Ovary (tissue), 9 donors: ENCODE results near the gene PRADC1. TPM values are rescaled to one million over a fixed set of nuclear protein-coding genes. Genes with fewer than 3 reads are reported as not detected.

ENCODE experiments used
- DNase-seq, 5 donors: peaks; one replicate each; pipeline ENCODE4 v3.0.0-alpha.2; 2019 to 2020
- H3K27ac ChIP-seq, 2 donors: fragments of 200-600 bp; one replicate each; pipeline versions ENCODE4 v1.5.1 to v1.8.0; 2019 to 2022
- H3K27me3 ChIP-seq: fragments of 200-600 bp; one replicate; pipeline ENCODE4 v1.8.0; 2022
- H3K36me3 ChIP-seq: fragments of 200-600 bp; sonication (generic); one replicate; pipeline ENCODE4 v1.5.1; 2019
- H3K4me1 ChIP-seq: one replicate; pipeline ENCODE4 v1.8.1; 2013; ENCODE audit warnings: mild to moderate bottlenecking, moderate library complexity; ENCODE audit not compliant: insufficient read depth
- H3K4me3 ChIP-seq: fragments of 200-600 bp; sonication (generic); one replicate; pipeline ENCODE4 v1.5.1; 2017
- H3K9me3 ChIP-seq, 2 donors: fragments of 200-600 bp in 1 of 2; sonication (generic) in 1 of 2; one replicate each; pipeline versions ENCODE4 v1.5.1 to v1.8.1; 2013 to 2019; ENCODE audit warnings: mild to moderate bottlenecking in 1 of 2, moderate library complexity in 1 of 2
- CTCF ChIP-seq, 3 donors: fragments of 450-650 bp in 2 of 3; fragments of 200-600 bp in 1 of 3; IDR thresholded peaks; one replicate each; pipeline versions ENCODE4 v1.5.1 to v1.8.0; 2016 to 2022; ENCODE audit warnings: antibody characterized with exemption in 3 of 3, mild to moderate bottlenecking in 1 of 3
- EP300 ChIP-seq: sonication (generic); formaldehyde crosslinking; IDR thresholded peaks from one replicate; pipeline ENCODE4 v1.6.1; 2017; ENCODE audit warnings: antibody characterized with exemption
- POLR2A ChIP-seq: fragments of 450-650 bp; IDR thresholded peaks from one replicate; pipeline ENCODE4 v1.6.1; 2017; ENCODE audit warnings: antibody characterized with exemption, mild to moderate bottlenecking, moderate library complexity
- WGBS, 3 donors: extraction: QIAGEN DNeasy Blood & Tissue Kit in 1 of 3; methylation state at CpG; one replicate each; pipeline versions ENCODE4 v1.1.5 to v1.1.7; 2013 to 2017; 5-methylcytosine and 5-hydroxymethylcytosine counted together
- intact Hi-C, 4 donors: fragments of 100-400 bp; cut with DNase I; formaldehyde crosslinking; loops; one replicate each; pipeline versions ENCODE4 v1.11.0 to v1.15.1; 2022 to 2023
- polyA plus RNA-seq, 2 donors: library from polyadenylated mRNA; stranded (reverse); fragments of 200-250 nt in 1 of 2; fragments of 350-450 nt in 1 of 2; fragmentation: Illumina TruSeq in 1 of 2; extraction: RNeasy Lipid Tissue Mini Kit (QIAGEN cat#74804) in 1 of 2; gene quantifications; one replicate each; pipeline ENCODE4 v1.2.3, GENCODE V29; 2013 to 2014
- total RNA-seq, 7 donors: library from RNA; depleted of rRNA in 2 of 7; stranded (reverse); fragments of >200 nt in 2 of 7; fragmentation: NEBNext Ultra II Directional in 3 of 7; extraction: Animal tissue kit (Norgen Biotek cat#: 25700) in 3 of 7; gene quantifications; one replicate each; pipeline versions ENCODE4 v1.1.0 to v1.2.4, GENCODE V29; 2016 to 2023
- donor health status: DM: no; HTN: no; CAD: no; lungs with moderate emphysema.
- donor health status: DM: no; HTN: no; CAD: no.
- donor health status: Bipolar disorder and iron deficiency.
- donor health status: DM: yes; HTN: yes; CAD: no.
- donor health status: DM: no; HTN: no; CAD: no.
- donor health status: DM: yes; HTN: yes; CAD: no.

PRADC1 gene
- total and polyA plus RNA-seq, 9 donors, result 7.7 to 19.7 (median 11.8) TPM

DNA sequence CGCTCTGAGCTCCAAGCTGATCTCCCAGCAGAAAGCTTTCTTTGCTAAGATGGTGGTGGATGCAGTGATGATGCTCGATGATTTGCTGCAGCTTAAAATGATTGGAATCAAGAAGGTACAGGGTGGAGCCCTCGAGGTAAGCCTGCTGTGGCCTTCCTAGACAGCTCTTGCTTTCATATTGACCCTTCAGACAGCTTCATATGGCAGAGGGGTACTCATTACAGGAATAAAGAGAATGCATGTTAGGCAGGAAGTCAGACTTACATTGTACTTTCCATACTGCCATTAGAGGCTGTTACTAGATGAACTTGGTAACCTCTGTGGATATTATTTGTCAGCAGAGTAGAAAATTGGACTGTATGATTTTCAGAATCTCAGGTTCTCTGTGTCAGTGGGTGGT, 11.5 kb upstream of the PRADC1 start:
- WGBS, 3 donors, result 90 to 97% (median 92%) methylated on average over 3 of the region's 3 CpGs
- Histone ChIP-seq H3K4me3 (no peak overlapping the region), H3K36me3 (no peaks in the 10 kb centered on the region), H3K27ac (no peak overlapping the region), H3K9me3 (no peaks in the 10 kb centered on the region), H3K27me3 (no peaks in the 10 kb centered on the region), H3K4me1 (peaks cover 1% of the 10 kb centered on the region)
- no peak for DNase-seq
- intact Hi-C loops, result no loop called here
- TF ChIP-seq EP300, result no peak
- TF ChIP-seq POLR2A, result no peak
- no peak for TF ChIP-seq CTCF (IDR thresholded peaks at IDR 0.05)

DNA sequence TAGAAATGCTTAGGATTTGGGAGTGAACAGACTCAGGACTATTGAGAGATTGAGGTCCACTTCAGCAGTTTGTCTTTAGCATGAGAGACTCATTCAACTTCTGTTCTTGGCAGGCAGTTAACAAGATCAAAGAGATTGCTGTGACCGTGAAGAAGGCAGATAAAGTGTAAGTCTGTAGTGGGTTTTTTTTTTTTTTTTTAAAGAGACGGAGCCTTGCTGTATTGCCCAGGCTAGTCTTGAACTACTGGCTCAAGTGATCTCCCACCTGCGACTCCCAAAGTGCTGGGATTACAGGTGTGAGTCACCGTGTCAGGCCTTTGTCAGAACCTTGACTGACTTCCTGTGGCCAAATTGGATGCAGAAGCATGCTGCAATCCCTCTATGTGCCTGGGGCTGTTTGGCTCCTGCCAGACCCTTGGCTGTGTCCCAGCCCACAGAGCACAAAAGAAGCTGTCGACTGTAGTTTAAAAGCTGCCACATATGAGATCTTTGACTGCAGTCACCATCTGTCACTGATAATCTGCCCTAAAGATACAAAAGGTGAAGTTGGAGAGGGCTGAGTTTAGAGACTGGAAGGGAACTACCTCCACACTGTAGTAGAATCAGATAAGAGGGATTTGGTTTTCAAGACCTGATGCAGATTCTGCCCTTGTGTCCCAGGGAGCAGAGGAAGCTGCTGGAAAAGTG, 11.0 kb upstream of the PRADC1 start:
- no peak overlapping the region for H3K4me3 ChIP-seq
- intact Hi-C loops, result no loop called here
- H3K4me1 ChIP-seq, result peaks cover 2% of the 10 kb centered on the region
- H3K27me3 ChIP-seq, result no peaks in the 10 kb centered on the region
- no peak for DNase-seq
- H3K27ac ChIP-seq, result no peak overlapping the region
- no peaks in the 10 kb centered on the region for H3K9me3 ChIP-seq
- 44 to 56% (median 47%) methylated on average over 5 of the region's 5 CpGs for WGBS, 3 donors
- TF ChIP-seq EP300, result no peak
- no peak for TF ChIP-seq POLR2A
- no peak for TF ChIP-seq CTCF (IDR thresholded peaks at IDR 0.05)
- H3K36me3 ChIP-seq, result no peaks in the 10 kb centered on the region

- Histone ChIP-seq H3K9me3 (no peaks in the 10 kb centered on the region), H3K27me3 (no peaks in the 10 kb centered on the region), H3K4me1 (peaks cover 14% of the 10 kb centered on the region), H3K4me3 (no peak overlapping the region), H3K36me3 (no peaks in the 10 kb centered on the region), H3K27ac (no peak overlapping the region)
- intact Hi-C loops, result no loop called here
- no peak for TF ChIP-seq EP300
- no peak for TF ChIP-seq CTCF (IDR thresholded peaks at IDR 0.05)
- WGBS, 3 donors, result 26 to 39% (median 32%) methylated on average over 3 of the region's 3 CpGs
- no peak for DNase-seq
Observed at GRCh38 chr2:73239776-73240175, 6.7 kb upstream of the PRADC1 start.

DNA sequence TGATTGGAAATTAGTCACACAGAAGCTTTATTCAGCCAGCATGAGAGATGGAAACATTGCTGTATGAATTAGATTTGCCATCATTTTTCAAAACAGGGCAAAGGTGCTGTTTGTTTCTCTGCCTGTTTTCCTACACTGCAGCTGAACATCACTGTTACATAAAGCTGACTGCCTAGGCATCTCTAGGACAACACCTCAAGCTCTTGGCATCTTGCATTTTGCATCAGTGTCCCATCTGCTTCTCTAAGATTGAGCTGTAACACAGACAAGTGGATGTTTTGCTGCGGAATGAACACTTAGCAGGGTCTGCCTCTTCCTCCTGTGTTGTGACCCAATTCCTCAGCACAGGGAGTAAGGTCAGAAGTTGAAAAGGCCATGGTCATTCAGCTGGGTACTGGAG, 5.9 kb upstream of the PRADC1 start:
- Histone ChIP-seq H3K9me3 (no peaks in the 10 kb centered on the region), H3K27ac (no peak overlapping the region), H3K4me1 (peaks cover 14% of the 10 kb centered on the region), H3K36me3 (no peaks in the 10 kb centered on the region), H3K27me3 (no peaks in the 10 kb centered on the region), H3K4me3 (no peak overlapping the region)
- no peak for DNase-seq
- TF ChIP-seq POLR2A (no peak), EP300 (no peak), CTCF (IDR thresholded peaks at IDR 0.05) (no peak)
- WGBS, 3 donors, result 50 to 53% (median 52%) methylated on average over 1 of the region's 1 CpG
- intact Hi-C loops, result no loop called here
